Measurements from ENCODE around the gene C1QTNF8.
A peak's percentile ranks its signal among the peaks of the same experiment; 100 is the strongest.

C1QTNF8 gene

DNA sequence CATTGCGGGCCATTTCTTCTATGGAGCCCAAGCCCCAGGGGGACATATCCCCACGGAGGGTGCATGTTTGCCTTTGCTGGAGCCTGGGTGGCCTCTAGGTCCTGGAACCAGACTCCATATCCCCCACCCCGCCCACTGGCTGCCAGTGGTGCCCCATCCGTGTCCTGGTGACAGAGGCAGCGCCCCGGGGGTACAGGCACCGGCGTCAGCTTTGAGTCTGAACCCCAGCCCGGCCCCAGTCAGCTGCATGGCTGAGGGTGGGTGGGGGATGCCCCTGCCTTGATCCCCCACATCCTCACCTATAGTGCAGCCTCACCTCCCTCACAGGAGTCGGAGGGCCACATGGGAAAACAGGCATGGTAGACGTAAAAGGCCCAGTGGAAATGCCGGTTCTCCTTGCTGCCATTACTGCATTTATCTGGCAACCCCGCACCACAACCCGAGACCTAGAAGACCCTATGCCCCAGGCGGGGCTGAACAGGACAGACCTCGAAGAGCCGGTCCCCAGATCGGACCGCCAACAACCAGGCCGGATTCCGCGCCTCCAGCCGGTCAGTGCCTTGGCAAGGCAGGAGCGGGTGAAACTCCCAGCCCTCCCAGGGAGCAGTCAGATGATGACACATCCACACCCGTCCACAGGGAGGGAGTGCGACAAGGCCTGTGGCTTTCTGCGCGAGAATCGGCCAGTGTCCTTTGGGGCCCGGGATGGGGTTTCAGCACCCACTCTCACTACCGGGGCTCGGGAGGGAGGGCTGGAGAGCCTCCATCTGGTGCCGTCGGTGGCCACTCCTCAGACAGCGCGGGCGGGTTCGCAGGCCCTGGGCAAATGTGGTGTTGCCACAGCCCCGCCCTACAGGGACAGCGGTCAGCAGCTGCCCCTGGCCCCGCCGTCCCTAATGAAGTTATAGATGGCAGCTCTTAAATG lies 35.4 kb downstream of the C1QTNF8 start:
- DNase-seq (ENCODE audit: low spot score) = no peak

GRCh38 chr16:1059310-1059709 lies 36.7 kb downstream of the C1QTNF8 start:
- DNase-seq (ENCODE audit: low spot score) = no peak

- no peak for DNase-seq (ENCODE audit: low spot score)
Observed at GRCh38 chr16:1058216-1058615, 37.8 kb downstream of the C1QTNF8 start.

DNA sequence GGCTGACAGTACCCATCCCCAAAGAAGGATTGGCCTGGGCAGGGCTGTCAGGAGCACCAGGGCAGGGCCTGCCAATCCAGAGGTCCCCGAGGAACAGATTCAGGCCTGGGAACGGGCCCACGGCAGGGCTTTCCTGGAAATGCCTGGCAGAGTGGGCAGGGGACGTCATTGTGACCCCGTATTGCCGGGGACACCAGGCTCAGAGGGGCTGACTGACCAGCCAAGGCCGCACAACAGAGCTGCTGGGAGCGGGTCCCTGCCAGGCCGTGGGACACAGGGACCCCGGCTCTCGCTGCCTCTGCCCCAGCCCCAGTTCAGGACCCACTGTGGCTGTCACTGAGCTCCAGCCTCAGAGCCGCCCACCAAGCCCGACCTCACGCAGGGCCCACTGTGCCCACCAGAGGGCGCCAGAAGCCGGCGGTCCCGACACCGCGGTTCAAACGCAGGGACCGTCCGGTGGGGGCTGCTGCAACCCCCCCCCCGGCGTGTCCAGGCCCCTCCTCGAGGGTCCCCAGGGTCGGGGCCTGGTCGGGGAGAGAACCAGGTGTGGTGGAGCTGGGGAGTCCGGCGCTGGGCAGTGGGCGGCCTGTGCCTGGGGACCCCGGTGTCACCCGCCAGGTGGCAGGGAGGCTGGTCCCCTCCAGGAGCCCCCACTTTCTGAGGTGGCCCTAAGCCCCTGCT lies 38.7 kb downstream of the C1QTNF8 start:
- DNase-seq (ENCODE audit: low spot score) = peak; percentile 83

DNA sequence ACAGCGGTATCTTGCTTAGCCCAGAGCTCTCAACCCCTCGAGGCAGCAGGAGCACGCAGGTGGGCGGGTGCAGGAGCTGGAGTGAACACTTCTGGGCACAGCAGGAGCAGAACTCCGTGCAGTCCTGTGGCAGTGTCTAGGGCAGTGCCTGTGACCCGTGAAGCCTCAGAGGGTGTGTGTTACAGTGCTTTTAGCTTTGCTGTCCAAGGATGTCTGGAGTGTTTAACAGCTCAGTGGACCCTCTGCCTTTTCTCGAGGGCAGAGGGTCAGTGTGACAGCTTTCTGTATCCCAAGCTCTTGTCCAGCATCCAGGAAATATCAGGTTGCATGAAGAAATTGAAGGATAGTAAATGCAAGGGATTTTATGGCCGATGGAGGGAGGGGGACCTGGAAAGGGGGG lies 39.8 kb downstream of the C1QTNF8 start:
- DNase-seq (ENCODE audit: low spot score) = no peak

DNA sequence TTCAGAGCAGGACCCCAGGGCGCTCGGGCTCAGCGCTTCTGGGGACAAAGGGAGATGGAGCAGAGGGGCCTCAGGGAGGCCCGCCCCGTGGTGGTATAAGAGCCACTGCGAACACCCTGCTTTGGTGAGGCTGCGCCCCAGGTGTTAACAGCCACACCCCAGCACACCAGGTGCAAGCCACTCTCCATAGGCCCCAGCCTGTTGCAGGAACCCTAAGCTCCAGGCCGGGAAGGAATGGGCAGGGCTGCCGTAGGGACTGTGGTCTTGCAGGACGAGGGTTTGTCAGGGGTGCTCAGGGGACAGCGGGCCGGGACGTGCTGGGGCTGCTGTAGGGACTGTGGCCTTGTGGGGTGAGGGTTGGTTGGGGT lies 40.5 kb downstream of the C1QTNF8 start:
- DNase-seq (ENCODE audit: low spot score) = no peak

GRCh38 chr16:1054660-1055556 lies 41.1 kb downstream of the C1QTNF8 start:
- peak; percentile 82 for DNase-seq (ENCODE audit: low spot score)

DNA sequence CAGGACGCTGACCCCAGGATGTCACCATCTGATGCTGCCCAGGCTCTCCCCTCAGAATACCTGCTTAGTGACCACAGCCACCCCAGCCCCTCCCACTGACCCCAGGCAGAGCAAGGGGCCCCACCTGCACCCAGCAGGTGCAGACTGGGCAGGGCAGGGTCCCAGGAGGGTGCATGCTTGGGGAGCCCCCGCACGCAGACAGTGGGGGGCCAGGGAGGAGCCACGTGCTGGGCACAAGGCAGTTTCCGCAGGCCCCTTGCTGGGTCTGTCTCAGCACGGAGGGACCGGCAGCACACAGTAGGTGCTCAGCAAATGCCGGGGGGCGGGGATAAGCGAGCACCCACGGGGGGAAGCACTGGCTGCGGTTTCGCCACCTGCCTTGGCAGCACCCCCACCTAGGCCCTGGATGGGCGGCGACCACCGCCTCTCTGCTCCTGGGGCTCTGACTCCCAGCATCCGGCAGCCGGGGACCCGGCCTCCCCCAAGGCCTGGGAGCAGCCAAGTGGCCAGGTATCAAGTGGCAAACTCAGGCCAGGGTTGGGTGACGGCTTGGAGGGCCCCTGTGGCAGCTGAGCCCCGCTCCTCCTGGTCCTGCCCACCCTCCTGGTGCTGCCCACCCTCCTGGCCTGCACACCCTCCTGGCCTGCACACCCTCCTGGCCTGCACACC lies 42.2 kb downstream of the C1QTNF8 start:
- no peak for DNase-seq (ENCODE audit: low spot score)

DNA sequence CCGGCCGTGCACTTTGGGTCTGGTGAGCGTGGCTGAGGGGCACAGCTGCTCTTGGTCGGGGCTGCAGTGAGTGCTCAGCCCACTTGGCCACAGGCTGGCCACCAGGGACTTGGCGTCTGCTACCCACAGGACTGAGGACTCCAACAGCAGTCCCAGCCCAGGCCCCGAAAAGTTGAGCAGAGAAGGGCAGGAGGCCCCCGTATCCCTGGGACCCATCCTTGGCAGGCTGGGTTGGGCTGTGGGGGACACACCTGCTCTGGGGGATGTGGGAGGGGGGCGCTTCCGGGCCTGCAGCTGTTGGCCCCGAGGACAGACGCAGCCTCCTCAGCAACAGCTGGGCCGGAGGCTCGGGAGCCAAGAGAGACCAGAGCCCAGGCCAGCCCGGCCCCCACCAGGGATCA lies 42.9 kb downstream of the C1QTNF8 start:
- no peak for DNase-seq (ENCODE audit: low spot score)

GRCh38 chr16:1052721-1053120 lies 43.3 kb downstream of the C1QTNF8 start:
- DNase-seq (ENCODE audit: low spot score) = no peak

GRCh38 chr16:1051446-1051845 lies 44.6 kb downstream of the C1QTNF8 start:
- no peak for DNase-seq (ENCODE audit: low spot score)

DNA sequence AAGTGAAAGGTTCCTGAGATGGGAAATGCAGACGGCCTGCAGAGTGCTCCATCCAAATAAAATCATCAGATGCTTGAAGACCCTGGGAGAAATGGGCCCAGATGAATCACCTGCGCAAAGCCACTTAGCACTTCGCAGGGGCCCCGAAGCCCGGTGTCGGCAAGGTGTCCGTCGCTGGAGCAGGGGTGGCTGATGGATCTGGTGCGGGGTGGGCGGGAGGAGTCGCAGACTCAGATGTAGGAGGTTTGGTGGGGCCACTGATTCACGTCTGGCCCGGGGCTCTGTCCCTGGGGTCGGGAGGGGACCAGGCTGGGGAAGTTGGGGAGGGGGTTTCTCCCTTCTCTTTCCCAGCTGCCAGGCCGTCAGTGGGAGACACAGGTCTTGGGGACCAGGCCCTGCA lies 45.1 kb downstream of the C1QTNF8 start:
- no peak for DNase-seq (ENCODE audit: low spot score)

- DNase-seq (ENCODE audit: low spot score) = no peak
Observed at GRCh38 chr16:1050516-1050915, 45.5 kb downstream of the C1QTNF8 start.

DNA sequence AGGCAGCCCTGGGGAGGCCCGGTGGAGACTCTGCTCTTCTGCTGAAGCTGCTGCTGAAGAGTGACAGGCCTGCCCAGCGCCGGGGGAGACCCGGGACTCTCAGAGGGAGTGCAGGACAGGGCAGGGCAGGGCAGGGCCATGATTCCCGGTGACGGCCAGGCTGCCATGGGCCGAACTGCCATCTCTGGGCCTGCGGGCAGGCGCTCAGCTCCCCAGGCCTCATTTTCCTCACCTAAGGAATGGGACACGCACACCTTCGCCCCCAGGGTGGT lies 46.1 kb downstream of the C1QTNF8 start:
- DNase-seq (ENCODE audit: low spot score) = no peak

DNA sequence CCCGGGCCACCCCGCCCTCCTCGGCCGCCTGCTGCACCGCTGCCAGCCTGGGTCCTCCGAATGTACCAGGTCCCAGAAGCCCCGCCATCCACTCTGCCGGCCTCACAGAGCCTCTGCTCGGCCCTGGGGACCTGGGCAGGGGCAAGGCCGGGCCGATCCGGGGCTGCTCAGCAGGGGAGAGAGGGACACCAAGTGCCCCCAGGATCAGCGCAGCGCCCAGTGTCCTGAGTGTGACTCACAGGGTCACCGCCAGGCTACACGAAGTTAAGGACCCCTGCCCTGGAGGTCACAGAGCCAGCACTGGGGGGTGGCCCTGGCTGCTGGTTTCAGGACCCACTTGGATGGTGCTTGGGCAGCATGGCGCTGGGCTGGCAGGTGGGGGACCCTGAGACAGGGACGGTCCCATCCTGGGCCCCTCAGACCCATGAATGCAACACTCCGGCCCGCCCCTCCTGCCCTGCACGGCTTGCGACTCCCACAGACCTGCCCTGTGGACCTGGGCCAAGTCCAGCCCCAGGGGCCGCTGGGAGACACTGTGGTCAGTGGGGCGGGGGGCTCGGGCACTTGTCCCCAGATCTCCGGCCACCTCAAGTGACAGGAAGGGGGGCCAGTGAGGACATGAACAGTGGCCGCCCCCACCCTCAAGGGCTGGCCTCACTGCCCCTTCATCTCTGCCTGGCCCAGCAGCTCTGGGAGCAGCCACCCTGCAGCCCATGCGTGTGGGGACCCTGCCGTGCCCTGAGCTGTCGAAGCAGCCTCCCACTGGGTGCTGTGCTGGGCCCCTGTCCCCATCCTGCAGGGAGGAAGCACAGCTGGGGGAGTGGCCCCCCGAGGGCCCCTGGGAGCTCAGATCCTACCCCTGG lies 46.7 kb downstream of the C1QTNF8 start:
- no peak for DNase-seq (ENCODE audit: low spot score)

DNA sequence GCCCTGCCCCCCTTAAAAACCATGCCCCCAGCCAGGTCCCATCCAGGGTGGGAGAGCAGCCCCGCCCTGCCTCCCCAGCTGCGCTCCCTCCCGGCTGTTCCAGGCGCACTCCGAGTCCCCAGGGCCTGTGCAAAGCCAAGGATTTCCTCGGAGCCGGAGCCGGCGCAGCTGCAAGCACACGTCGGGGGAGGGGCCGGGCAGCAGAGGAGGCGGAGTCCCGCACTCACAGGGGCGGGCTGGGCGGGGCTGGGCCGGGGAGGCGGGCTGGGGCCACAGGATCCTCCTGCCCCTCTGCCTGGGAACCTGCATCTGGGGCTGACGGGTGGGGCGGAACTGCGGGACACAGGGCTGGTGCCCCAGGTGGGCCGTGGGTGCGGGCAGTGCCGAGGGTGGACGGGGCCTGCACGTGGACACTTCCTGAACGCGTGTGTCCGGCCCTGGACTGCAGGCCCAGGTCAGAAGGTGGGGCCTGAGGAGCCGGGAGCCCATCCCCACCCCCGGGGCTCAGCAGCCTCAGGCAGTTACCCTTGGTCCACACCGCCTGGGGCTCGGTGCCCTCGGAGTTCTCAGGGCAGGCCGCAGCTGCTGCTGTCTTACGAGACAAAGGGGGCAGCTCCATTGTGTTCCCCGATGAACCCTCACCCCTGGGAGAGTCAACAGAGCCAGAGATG lies 47.5 kb downstream of the C1QTNF8 start:
- DNase-seq (ENCODE audit: low spot score) = peak; percentile 89

- DNase-seq (ENCODE audit: low spot score) = no peak
Observed at GRCh38 chr16:1047801-1048200, 48.2 kb downstream of the C1QTNF8 start.

GRCh38 chr16:1047123-1047522 lies 48.9 kb downstream of the C1QTNF8 start:
- DNase-seq (ENCODE audit: low spot score) = no peak

DNA sequence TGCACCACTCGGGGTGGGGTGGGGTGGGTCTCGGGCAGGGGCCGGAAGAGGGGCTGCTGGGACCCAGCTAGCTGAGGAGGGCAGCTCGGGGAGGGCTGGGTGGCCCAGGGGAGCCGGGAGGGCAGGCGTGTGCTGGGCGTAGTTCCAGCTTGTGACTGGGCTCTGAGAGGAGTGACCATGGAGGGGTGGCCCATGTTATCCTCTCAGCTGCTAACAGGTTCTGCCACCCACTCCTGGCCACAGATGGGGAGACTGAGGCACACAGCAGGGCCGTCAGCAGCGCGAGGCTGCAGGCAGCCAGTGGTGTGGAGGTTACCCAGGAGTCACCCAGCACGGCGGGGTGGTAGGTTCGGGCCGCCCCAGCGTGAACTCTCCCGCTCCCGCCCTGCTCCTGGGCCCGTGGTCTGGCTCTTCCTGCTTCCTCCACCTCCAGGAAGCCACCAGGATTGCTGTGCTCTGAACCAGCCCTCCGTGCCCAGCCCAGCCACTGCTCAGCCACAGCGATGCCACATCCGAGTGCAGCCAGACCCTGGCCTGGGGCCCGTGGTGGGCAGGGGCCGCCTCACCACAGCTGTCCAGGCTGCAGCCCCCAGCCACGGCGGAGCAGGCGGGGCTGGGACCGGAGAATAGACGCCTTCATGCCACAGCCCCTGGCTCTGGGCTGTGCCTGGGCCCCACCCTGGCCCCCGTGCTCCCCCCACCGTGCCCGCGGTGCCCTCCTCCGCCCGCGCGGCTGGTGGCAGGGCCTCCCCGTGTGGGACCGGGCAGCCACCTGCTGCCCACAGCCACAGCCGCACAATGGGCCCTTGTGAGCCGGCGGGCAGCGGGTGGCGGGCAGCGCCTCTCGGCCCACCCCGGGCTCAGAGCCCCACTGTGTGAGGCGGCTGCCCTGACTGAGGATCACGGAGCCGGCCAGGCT lies 49.8 kb downstream of the C1QTNF8 start:
- no peak for DNase-seq (ENCODE audit: low spot score)

All from D341Med (cell line).